ENCODE results near the gene ACTN2.

The ACTN2 gene

GRCh38 chr1:236692128-236692527, 5.8 kb downstream of the ACTN2 start:
- TF ChIP-seq, protein P1, sequence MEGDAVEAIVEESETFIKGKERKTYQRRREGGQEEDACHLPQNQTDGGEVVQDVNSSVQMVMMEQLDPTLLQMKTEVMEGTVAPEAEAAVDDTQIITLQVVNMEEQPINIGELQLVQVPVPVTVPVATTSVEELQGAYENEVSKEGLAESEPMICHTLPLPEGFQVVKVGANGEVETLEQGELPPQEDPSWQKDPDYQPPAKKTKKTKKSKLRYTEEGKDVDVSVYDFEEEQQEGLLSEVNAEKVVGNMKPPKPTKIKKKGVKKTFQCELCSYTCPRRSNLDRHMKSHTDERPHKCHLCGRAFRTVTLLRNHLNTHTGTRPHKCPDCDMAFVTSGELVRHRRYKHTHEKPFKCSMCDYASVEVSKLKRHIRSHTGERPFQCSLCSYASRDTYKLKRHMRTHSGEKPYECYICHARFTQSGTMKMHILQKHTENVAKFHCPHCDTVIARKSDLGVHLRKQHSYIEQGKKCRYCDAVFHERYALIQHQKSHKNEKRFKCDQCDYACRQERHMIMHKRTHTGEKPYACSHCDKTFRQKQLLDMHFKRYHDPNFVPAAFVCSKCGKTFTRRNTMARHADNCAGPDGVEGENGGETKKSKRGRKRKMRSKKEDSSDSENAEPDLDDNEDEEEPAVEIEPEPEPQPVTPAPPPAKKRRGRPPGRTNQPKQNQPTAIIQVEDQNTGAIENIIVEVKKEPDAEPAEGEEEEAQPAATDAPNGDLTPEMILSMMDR (IDR thresholded peaks at IDR 0.05; ENCODE audit: extremely low read depth, missing control alignments): no peak
- DNase-seq (ENCODE audit: low spot score): no peak

DNA sequence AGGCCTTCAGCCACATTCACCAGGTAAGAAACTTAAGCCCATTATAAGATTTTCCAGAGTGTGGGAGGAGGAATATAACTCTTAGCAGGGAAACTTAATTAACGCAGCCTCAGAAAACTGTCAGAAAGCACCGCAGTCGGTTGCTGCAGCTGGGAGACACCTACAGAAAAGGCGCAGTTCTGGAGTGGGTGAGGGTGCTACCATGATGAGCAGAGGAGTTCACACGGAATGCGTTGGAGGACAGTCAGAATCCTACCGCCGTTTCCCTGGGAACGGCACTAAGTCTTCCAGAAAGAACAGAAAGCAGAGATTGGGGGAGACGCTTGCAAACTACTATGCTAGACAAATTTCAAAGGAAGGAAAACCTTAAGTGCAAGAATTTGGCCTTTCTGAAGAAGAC, 6.4 kb downstream of the ACTN2 start:
- TF ChIP-seq, protein P1 (IDR thresholded peaks at IDR 0.05; ENCODE audit: extremely low read depth, missing control alignments): no peak

DNA sequence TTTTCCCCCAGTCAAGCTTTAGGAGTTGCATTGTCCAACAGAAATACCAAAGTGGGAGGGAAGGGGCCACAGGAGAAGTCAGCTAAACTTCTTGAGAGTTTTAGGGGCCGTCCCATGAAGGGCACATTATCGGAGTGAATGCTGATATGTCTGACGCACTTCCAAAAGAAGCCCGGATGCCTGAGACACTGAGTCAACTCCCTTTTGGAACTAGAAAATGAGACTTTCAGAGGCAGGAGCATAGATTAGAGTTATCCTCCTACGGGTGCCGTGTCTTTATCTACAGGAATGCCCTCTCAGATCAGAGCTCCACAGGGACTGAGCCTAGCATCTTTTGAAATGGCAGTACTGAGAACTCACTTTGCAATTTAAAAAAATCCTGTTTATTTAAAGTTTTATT, 13.1 kb downstream of the ACTN2 start:
- no peak for DNase-seq (ENCODE audit: low spot score)
- TF ChIP-seq, protein P1 (IDR thresholded peaks at IDR 0.05; ENCODE audit: extremely low read depth, missing control alignments): no peak

More for the DNA sequence above, 6.4 kb downstream of the ACTN2 start:
- DNase-seq (ENCODE audit: low spot score): no peak

DNA sequence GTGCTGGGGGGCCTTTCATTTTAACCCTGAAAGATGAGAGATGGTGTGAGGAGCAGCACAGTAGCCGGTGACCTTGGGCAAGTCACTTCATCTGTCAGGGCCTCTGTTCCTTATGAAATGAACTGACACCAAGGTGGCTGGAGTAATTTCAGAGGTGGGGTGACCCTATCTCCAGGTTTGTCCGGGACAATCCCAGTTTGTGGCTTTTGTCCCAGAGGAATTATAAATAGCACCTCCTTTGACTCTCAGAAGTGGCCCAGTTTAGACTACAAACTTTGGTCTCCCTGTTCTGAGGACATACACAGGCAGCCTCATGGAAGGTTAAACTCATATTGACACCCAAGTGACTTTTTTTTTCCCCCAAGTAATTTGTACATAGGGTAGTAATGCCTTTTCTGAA, 14.6 kb downstream of the ACTN2 start:
- TF ChIP-seq, protein P1 (IDR thresholded peaks at IDR 0.05; ENCODE audit: extremely low read depth, missing control alignments): no peak
- no peak for DNase-seq (ENCODE audit: low spot score)

DNA sequence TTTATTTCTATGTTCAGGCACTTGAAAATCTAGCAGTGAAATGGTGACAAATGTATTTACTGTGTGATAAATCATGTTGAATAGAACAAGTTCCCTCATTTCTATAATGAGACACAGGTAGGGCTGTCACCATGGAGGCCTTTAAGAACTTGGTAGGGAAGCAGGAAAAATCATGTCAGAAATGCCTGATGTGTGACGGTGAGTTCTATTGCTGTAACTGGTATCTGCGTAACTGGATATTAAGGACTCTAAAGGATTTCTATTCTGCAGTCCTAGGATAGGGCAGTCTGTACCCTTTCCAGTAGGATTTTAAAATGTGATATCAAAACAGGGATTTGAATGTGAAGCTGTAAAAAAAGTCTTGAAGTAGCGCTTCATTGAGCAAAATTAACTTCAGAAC, 15.5 kb downstream of the ACTN2 start:
- TF ChIP-seq, protein P1 (IDR thresholded peaks at IDR 0.05; ENCODE audit: extremely low read depth, missing control alignments): no peak
- DNase-seq (ENCODE audit: low spot score): no peak

- TF ChIP-seq, protein P1 (IDR thresholded peaks at IDR 0.05; ENCODE audit: extremely low read depth, missing control alignments): no peak
- DNase-seq (ENCODE audit: low spot score): no peak
These were observed 16.6 kb downstream of the ACTN2 start for GRCh38 chr1:236702791-236703394.

GRCh38 chr1:236705771-236706170, 19.5 kb downstream of the ACTN2 start:
- TF ChIP-seq, protein P1 (IDR thresholded peaks at IDR 0.05; ENCODE audit: extremely low read depth, missing control alignments): no peak
- DNase-seq (ENCODE audit: low spot score): no peak

Measured in GM20000 (cell line).